ELR (cell line): ENCODE measurements around the gene GLRX.

Experiments
- DNase-seq: peaks from one replicate; pipeline ENCODE4 v3.0.0-alpha.2; 2015; ENCODE audit warnings: low read depth

Gene GLRX

GRCh38 chr5:95808686-95809413 lies 13.7 kb downstream of the GLRX start:
- DNase-seq = peak; percentile 56

GRCh38 chr5:95808013-95808685 lies 14.4 kb downstream of the GLRX start:
- DNase-seq = no peak

- DNase-seq = no peak
These were observed 15.8 kb downstream of the GLRX start for GRCh38 chr5:95806687-95807086.

GRCh38 chr5:95804736-95805539 lies 17.6 kb downstream of the GLRX start:
- DNase-seq = no peak

GRCh38 chr5:95803271-95804148 lies 19.0 kb downstream of the GLRX start:
- DNase-seq = no peak

- DNase-seq = no peak
These were observed 20.6 kb downstream of the GLRX start for GRCh38 chr5:95801961-95802360.

GRCh38 chr5:95801532-95801931 lies 21.0 kb downstream of the GLRX start:
- no peak for DNase-seq

- no peak for DNase-seq
These were observed 22.0 kb downstream of the GLRX start for GRCh38 chr5:95800553-95800952.

GRCh38 chr5:95799191-95799835 lies 23.2 kb downstream of the GLRX start:
- no peak for DNase-seq

GRCh38 chr5:95798545-95798944 lies 24.0 kb downstream of the GLRX start:
- DNase-seq = no peak

- no peak for DNase-seq
These were observed 24.5 kb downstream of the GLRX start for GRCh38 chr5:95798048-95798447.

- no peak for DNase-seq
These were observed 25.2 kb downstream of the GLRX start for GRCh38 chr5:95797301-95797700.

- DNase-seq = peak; percentile 37
These were observed 28.4 kb downstream of the GLRX start for GRCh38 chr5:95794070-95794516.

GRCh38 chr5:95791751-95792150 lies 30.8 kb downstream of the GLRX start:
- DNase-seq = no peak

GRCh38 chr5:95788493-95788892 lies 34.0 kb downstream of the GLRX start:
- DNase-seq = no peak

GRCh38 chr5:95786821-95787418 lies 35.6 kb downstream of the GLRX start:
- DNase-seq = peak; percentile 42

GRCh38 chr5:95784514-95785302 lies 37.8 kb downstream of the GLRX start:
- no peak for DNase-seq

GRCh38 chr5:95783661-95784060 lies 38.9 kb downstream of the GLRX start:
- DNase-seq = no peak

- no peak for DNase-seq
These were observed 40.3 kb downstream of the GLRX start for GRCh38 chr5:95782181-95782580.

GRCh38 chr5:95781101-95781583 lies 41.4 kb downstream of the GLRX start:
- peak; percentile 84 for DNase-seq
